ENCODE results near the gene JAG1.

DNA sequence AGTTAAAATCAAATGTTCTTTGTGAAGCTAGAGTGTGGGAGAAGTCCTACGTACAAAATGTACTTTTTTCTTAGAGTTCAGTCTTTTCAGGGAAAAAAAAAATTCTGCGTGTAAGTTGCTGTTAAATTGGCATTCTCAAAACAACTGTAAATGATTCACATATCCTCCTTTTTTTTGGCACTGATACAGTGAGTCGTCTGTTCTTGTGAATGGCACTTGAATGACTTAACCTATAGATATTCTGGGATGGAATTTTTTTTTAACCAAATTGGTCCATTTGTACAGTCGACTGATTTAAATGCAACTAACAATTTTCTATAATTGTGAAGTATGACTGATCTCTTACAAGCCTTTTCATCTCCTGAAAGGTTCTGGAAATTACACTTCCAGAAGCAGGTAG is 5.5 kb upstream of the JAG1 start:
- TF ChIP-seq, protein P1, sequence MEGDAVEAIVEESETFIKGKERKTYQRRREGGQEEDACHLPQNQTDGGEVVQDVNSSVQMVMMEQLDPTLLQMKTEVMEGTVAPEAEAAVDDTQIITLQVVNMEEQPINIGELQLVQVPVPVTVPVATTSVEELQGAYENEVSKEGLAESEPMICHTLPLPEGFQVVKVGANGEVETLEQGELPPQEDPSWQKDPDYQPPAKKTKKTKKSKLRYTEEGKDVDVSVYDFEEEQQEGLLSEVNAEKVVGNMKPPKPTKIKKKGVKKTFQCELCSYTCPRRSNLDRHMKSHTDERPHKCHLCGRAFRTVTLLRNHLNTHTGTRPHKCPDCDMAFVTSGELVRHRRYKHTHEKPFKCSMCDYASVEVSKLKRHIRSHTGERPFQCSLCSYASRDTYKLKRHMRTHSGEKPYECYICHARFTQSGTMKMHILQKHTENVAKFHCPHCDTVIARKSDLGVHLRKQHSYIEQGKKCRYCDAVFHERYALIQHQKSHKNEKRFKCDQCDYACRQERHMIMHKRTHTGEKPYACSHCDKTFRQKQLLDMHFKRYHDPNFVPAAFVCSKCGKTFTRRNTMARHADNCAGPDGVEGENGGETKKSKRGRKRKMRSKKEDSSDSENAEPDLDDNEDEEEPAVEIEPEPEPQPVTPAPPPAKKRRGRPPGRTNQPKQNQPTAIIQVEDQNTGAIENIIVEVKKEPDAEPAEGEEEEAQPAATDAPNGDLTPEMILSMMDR (IDR thresholded peaks at IDR 0.05; ENCODE audit: low read depth, low read length), result no peak
- no peak for TF ChIP-seq POLR2A (IDR thresholded peaks at IDR 0.05; ENCODE audit: extremely low read depth, insufficient read length)
- TF ChIP-seq MYC (IDR thresholded peaks at IDR 0.05; ENCODE audit: low read depth, low read length), result no peak
- TF ChIP-seq, protein P2, sequence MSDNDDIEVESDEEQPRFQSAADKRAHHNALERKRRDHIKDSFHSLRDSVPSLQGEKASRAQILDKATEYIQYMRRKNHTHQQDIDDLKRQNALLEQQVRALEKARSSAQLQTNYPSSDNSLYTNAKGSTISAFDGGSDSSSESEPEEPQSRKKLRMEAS (IDR thresholded peaks at IDR 0.05; ENCODE audit: low read depth, low read length), result no peak

Measured in NB4 (cell line).